Measurements from ENCODE around the gene PPM1A. TPM values are rescaled to one million over a fixed set of nuclear protein-coding genes. Genes with fewer than 3 reads are reported as not detected.

The PPM1A gene
- total and polyA plus RNA-seq, 9 of the 15 experiments (the other 6 are each of a cell fraction or from before 2014, with no cell fraction given): 5.5 to 23.9 (median 15.2) TPM

GRCh38 chr14:60331201-60332045 is 82.4 kb downstream of the PPM1A start (continued):
- peak; percentile 41 to 59; a peak in 2 of 4 replicates for TF ChIP-seq MNT (conservative IDR thresholded peaks at IDR 0.05)
- peak; percentile 56 for TF ChIP-seq MYC (IDR thresholded peaks at IDR 0.05; ENCODE audit: low read depth, low read length)
- no peak for TF ChIP-seq MYC (CRISPR knock-in tag; IDR thresholded peaks at IDR 0.05; ENCODE audit: borderline replicate concordance, low read depth)
- TF ChIP-seq E2F6 (IDR thresholded peaks at IDR 0.05; ENCODE audit: borderline replicate concordance in 1 of 2, extremely low read depth in 1 of 2, insufficient read depth in 1 of 2, insufficient read length in 1 of 2, low read depth in 1 of 2, low read length in 1 of 2, poor library complexity in 1 of 2, severe bottlenecking in 1 of 2): peak; percentile 53 to 81
- no peak for TF ChIP-seq E2F5 (CRISPR knock-in tag; IDR thresholded peaks at IDR 0.05)
- TF ChIP-seq PREB (CRISPR knock-in tag; IDR thresholded peaks at IDR 0.05): no peak
- no peak for TF ChIP-seq MTA2 (IDR thresholded peaks at IDR 0.05; ENCODE audit: low read depth)
- peak; percentile 89 for TF ChIP-seq BHLHE40 (IDR thresholded peaks at IDR 0.05; ENCODE audit: low read length)
- TF ChIP-seq ZBTB7A (IDR thresholded peaks at IDR 0.05; ENCODE audit: borderline replicate concordance, control insufficient read depth, low read depth, low read length): no peak
- TF ChIP-seq MLLT1 (IDR thresholded peaks at IDR 0.05): no peak
- TF ChIP-seq POLR3A (IDR thresholded peaks at IDR 0.05; ENCODE audit: borderline replicate concordance, extremely low read depth, insufficient read depth, insufficient read length): no peak

Data from K562 (cell line).